Vagina (tissue), 2 donors: ENCODE data around the gene SAMD7.

Experiments used
- CTCF ChIP-seq, 3 experiments: fragments of 450-650 bp in 2 of 3; fragments of 200-600 bp in 1 of 3; sonication (generic) in 1 of 3; IDR thresholded peaks; one replicate each; pipeline ENCODE4 v1.5.1; 2017 to 2019; ENCODE audit warnings: antibody characterized with exemption in 3 of 3, mild to moderate bottlenecking in 2 of 3, moderate library complexity in 2 of 3
- POLR2A ChIP-seq, 2 donors: fragments of 450-650 bp; IDR thresholded peaks; one replicate each; pipeline ENCODE4 v1.6.1; 2017; ENCODE audit warnings: antibody characterized with exemption in 2 of 2, mild to moderate bottlenecking in 2 of 2, moderate library complexity in 2 of 2
- POLR2AphosphoS5 ChIP-seq, 2 donors: sonication (generic); formaldehyde crosslinking; IDR thresholded peaks; one replicate each; pipeline ENCODE4 v1.9.0; 2017; ENCODE audit warnings: antibody characterized with exemption in 2 of 2, mild to moderate bottlenecking in 2 of 2, low read depth in 1 of 2; ENCODE audit not compliant: insufficient read depth in 1 of 2

- TF ChIP-seq POLR2AphosphoS5 (IDR thresholded peaks at IDR 0.05; ENCODE audit: insufficient read depth in 1 of 2, low read depth in 1 of 2) (no peak), CTCF (IDR thresholded peaks at IDR 0.05) (no peak), POLR2A (IDR thresholded peaks at IDR 0.05) (no peak)
These were observed 16.3 kb upstream of the SAMD7 start for GRCh38 chr3:169895072-169895471.
